Large intestine (tissue), 3 donors: ENCODE results near the gene EXD2. TPM values are rescaled to one million over a fixed set of nuclear protein-coding genes. Genes with fewer than 3 reads are reported as not detected.
"Not testable (repeated sequence)": the region's sequence is repeated elsewhere in the genome, so short reads cannot be mapped to it uniquely, and the experiment has no call there.

Source experiments
- DNase-seq, 2 donors: peaks; one replicate each; pipeline versions ENCODE4 v3.0.0 to v3.0.0-alpha.2; 2013
- H3K27ac ChIP-seq: one replicate; pipeline ENCODE4 v1.5.1; 2013; ENCODE audit warnings: low read length
- H3K27me3 ChIP-seq: 2 replicates; pipeline ENCODE4 v1.6.1; 2013; ENCODE audit warnings: low read length; ENCODE audit not compliant: control insufficient read depth, insufficient read depth
- H3K36me3 ChIP-seq: 2 replicates; pipeline ENCODE4 v1.6.1; 2013; ENCODE audit warnings: low read length; ENCODE audit not compliant: control insufficient read depth, insufficient read depth
- H3K4me1 ChIP-seq: one replicate; pipeline ENCODE4 v1.6.1; 2013; ENCODE audit warnings: low read length; ENCODE audit not compliant: control insufficient read depth, insufficient read depth
- H3K4me3 ChIP-seq: one replicate; pipeline ENCODE4 v1.5.1; 2013; ENCODE audit warnings: low read length
- H3K9me3 ChIP-seq: one replicate; pipeline ENCODE4 v1.6.1; 2013; ENCODE audit warnings: mild to moderate bottlenecking, low read depth, low read length, moderate library complexity; ENCODE audit not compliant: control insufficient read depth
- WGBS: methylation state at CpG from one replicate; pipeline ENCODE4 v1.1.5; 2013; ENCODE audit warnings: low lambda C conversion rate; ENCODE audit not compliant: insufficient coverage; 5-methylcytosine and 5-hydroxymethylcytosine counted together
- polyA plus RNA-seq: library from polyadenylated mRNA; unstranded; fragments of 120-200 nt; gene quantifications from one replicate; pipeline ENCODE4 v1.2.1, GENCODE V29; 2013

EXD2 gene
- polyA plus RNA-seq, 1 donor: 22.9 TPM

DNA sequence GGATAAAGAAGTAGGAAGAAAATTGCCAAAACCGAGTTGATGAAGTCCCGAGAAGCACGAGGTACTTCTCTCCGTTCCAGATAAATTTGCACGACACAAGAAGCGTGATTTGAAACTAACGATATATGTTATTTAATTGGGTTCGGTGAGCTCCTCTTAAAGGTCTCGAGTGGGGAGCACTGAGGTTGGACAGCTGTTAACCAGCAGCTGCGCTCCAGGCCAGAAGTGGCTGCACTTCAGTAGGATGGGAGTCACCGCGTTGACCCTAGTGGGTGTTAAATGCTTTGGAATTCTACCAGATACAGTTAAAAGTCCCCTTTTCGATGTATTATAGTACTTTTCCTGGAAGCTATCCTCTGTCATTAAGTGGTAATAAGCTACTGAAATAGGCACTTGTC, 37.4 kb upstream of the EXD2 start:
- Histone ChIP-seq H3K27ac (peak overlapping the region; percentile 84), H3K4me1 (peaks cover 2% of the 10 kb centered on the region), H3K4me3 (peak overlapping the region; percentile 96), H3K9me3 (peaks cover 2% of the 10 kb centered on the region), H3K36me3 (peaks cover 3% of the 10 kb centered on the region), H3K27me3 (no peaks in the 10 kb centered on the region)
- WGBS: 0% methylated on average over 2 of the region's 13 CpGs
- peak in 1 of 2 donors; percentile 22 for DNase-seq

DNA sequence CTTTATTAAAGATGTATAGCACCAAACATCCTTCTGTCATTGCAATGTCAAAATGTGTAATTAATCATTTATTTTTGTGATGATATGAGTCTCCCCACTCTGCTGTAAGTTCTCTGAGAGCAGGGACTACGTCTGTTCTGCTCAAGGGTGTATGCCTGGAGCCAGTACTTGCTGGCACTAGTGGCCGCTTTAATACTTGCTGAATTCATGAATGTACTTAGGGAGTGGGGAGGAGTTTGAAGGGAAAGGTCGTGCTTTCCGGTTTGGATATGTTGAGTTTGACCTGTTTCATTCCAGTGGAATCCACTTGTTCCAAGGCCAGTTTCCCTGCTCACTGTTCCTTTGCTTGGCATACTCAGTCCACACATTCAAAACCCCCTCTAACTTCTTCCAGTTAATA, 36.5 kb upstream of the EXD2 start:
- Histone ChIP-seq H3K4me1 (peaks cover 2% of the 10 kb centered on the region), H3K27me3 (no peaks in the 10 kb centered on the region), H3K9me3 (peaks cover 2% of the 10 kb centered on the region), H3K4me3 (no peak overlapping the region), H3K27ac (no peak overlapping the region), H3K36me3 (no peaks in the 10 kb centered on the region)
- WGBS: no CpG with 5 or more reads among the region's 4 CpGs
- DNase-seq: no peak

GRCh38 chr14:69156224-69156623, 35.1 kb upstream of the EXD2 start:
- Histone ChIP-seq H3K27ac (no peak overlapping the region), H3K36me3 (no peaks in the 10 kb centered on the region), H3K4me3 (no peak overlapping the region), H3K27me3 (no peaks in the 10 kb centered on the region), H3K9me3 (peaks cover 2% of the 10 kb centered on the region), H3K4me1 (no peaks in the 10 kb centered on the region)
- no peak for DNase-seq

GRCh38 chr14:69161590-69161989, 29.7 kb upstream of the EXD2 start:
- Histone ChIP-seq H3K27me3 (no peaks in the 10 kb centered on the region), H3K9me3 (no peaks in the 10 kb centered on the region), H3K4me3 (no peak overlapping the region), H3K36me3 (no peaks in the 10 kb centered on the region), H3K27ac (no peak overlapping the region), H3K4me1 (no peaks in the 10 kb centered on the region)
- no CpG with 5 or more reads among the region's 1 CpG for WGBS
- DNase-seq: no peak

GRCh38 chr14:69165787-69166186, 25.5 kb upstream of the EXD2 start:
- not testable (repeated sequence) for H3K9me3 ChIP-seq, H3K36me3 ChIP-seq, H3K4me1 ChIP-seq, DNase-seq, H3K4me3 ChIP-seq, H3K27ac ChIP-seq, H3K27me3 ChIP-seq
- 100% methylated on average over 2 of the region's 2 CpGs for WGBS

GRCh38 chr14:69170839-69171238, 20.5 kb upstream of the EXD2 start:
- H3K4me3 ChIP-seq: no peak overlapping the region
- no peak for DNase-seq
- H3K36me3 ChIP-seq: no peaks in the 10 kb centered on the region
- no CpG with 5 or more reads among the region's 1 CpG for WGBS
- no peaks in the 10 kb centered on the region for H3K4me1 ChIP-seq
- no peaks in the 10 kb centered on the region for H3K27me3 ChIP-seq
- H3K9me3 ChIP-seq: no peaks in the 10 kb centered on the region
- no peak overlapping the region for H3K27ac ChIP-seq

GRCh38 chr14:69171569-69171968, 19.7 kb upstream of the EXD2 start:
- no peak overlapping the region for H3K27ac ChIP-seq
- H3K36me3 ChIP-seq: no peaks in the 10 kb centered on the region
- WGBS: no CpG with 5 or more reads among the region's 2 CpGs
- no peaks in the 10 kb centered on the region for H3K9me3 ChIP-seq
- no peaks in the 10 kb centered on the region for H3K4me1 ChIP-seq
- H3K4me3 ChIP-seq: no peak overlapping the region
- DNase-seq: no peak
- H3K27me3 ChIP-seq: no peaks in the 10 kb centered on the region

DNA sequence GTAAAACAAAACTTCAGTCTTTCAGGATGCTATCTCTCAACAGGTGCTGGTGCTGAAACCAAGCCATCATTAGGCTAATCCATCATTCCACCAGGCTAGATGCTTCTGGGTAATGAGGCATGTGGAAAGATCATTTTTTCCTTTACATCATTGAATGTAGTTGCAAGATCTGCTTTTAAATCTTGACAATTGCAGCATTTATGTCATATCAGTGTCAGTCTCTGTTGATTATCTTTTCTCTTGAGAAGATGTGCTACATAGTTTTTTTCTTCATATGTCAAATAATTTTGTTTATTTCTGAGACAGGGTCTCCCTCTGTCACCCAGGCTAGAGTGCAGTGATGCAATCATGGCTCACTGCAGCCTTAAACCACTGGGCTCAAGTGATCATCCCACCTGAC, 16.2 kb upstream of the EXD2 start:
- no peaks in the 10 kb centered on the region for H3K4me1 ChIP-seq
- no peaks in the 10 kb centered on the region for H3K36me3 ChIP-seq
- no peaks in the 10 kb centered on the region for H3K9me3 ChIP-seq
- no peak overlapping the region for H3K27ac ChIP-seq
- no peak for DNase-seq
- no peak overlapping the region for H3K4me3 ChIP-seq
- H3K27me3 ChIP-seq: no peaks in the 10 kb centered on the region

- no peak for DNase-seq
- H3K27me3 ChIP-seq: no peaks in the 10 kb centered on the region
- H3K9me3 ChIP-seq: no peaks in the 10 kb centered on the region
- H3K4me3 ChIP-seq: no peak overlapping the region
- no peaks in the 10 kb centered on the region for H3K4me1 ChIP-seq
- no peak overlapping the region for H3K27ac ChIP-seq
- no peaks in the 10 kb centered on the region for H3K36me3 ChIP-seq
These were observed 9.8 kb upstream of the EXD2 start for GRCh38 chr14:69181491-69181890.

GRCh38 chr14:69182580-69182979, 8.7 kb upstream of the EXD2 start:
- not testable (repeated sequence) for H3K27ac ChIP-seq, H3K27me3 ChIP-seq, H3K9me3 ChIP-seq, H3K4me1 ChIP-seq, DNase-seq, H3K4me3 ChIP-seq, H3K36me3 ChIP-seq
- no CpG with 5 or more reads among the region's 1 CpG for WGBS

- Histone ChIP-seq H3K27me3 (no peaks in the 10 kb centered on the region), H3K4me3 (no peak overlapping the region), H3K4me1 (no peaks in the 10 kb centered on the region), H3K9me3 (no peaks in the 10 kb centered on the region), H3K36me3 (no peaks in the 10 kb centered on the region), H3K27ac (no peak overlapping the region)
- WGBS: 0% methylated on average over 1 of the region's 4 CpGs
- no peak for DNase-seq
These were observed 7.6 kb upstream of the EXD2 start for GRCh38 chr14:69183735-69184134.
